GM12875 (cell line): ENCODE results near the gene TMEM108.

Experiments
- H3K4me3 ChIP-seq: one replicate; pipeline ENCODE4 v1.5.1; 2011; ENCODE audit warnings: low read depth, low read length, control low read depth
- CTCF ChIP-seq: IDR thresholded peaks from 2 replicates; pipeline ENCODE4 v1.5.1; 2011; ENCODE audit warnings: low read depth, mild to moderate bottlenecking, control low read depth, inconsistent platforms, low read length, moderate library complexity, borderline replicate concordance; ENCODE audit not compliant: insufficient read depth

Gene TMEM108

GRCh38 chr3:133442518-133442917, 404.3 kb downstream of the TMEM108 start:
- no peak for TF ChIP-seq CTCF
- no peak overlapping the region for H3K4me3 ChIP-seq

GRCh38 chr3:133443649-133444422, 405.6 kb downstream of the TMEM108 start:
- no peak for TF ChIP-seq CTCF
- no peak overlapping the region for H3K4me3 ChIP-seq

- H3K4me3 ChIP-seq = no peak overlapping the region
- no peak for TF ChIP-seq CTCF
Observed at GRCh38 chr3:133444423-133444774, 406.2 kb downstream of the TMEM108 start.

GRCh38 chr3:133445108-133445507, 406.9 kb downstream of the TMEM108 start:
- TF ChIP-seq CTCF = no peak
- no peak overlapping the region for H3K4me3 ChIP-seq
